Chondrocyte (in vitro differentiated cells): ENCODE results near the gene GFRA1. TPM values are rescaled to one million over a fixed set of nuclear protein-coding genes. Genes with fewer than 3 reads are reported as not detected.

ENCODE experiments used
- DNase-seq: peaks from one replicate; pipeline ENCODE4 v3.0.0; 2021; ENCODE audit warnings: mixed read lengths, low spot score
- H3K27ac Mint-ChIP-seq: one replicate; pipeline ENCODE4 v1.8.0; 2021; ENCODE audit warnings: mild to moderate bottlenecking, moderate library complexity, mixed read lengths; ENCODE audit not compliant: unreplicated experiment
- H3K27me3 Mint-ChIP-seq: 2 replicates; pipeline ENCODE4 v1.8.0; 2021; ENCODE audit warnings: low read depth, mixed read lengths
- H3K36me3 Mint-ChIP-seq: 2 replicates; pipeline ENCODE4 v1.8.0; 2021; ENCODE audit warnings: low read depth, mixed read lengths
- H3K4me1 Mint-ChIP-seq: 2 replicates; pipeline ENCODE4 v1.8.0; 2021; ENCODE audit warnings: low read depth, mild to moderate bottlenecking, mixed read lengths
- H3K4me3 Mint-ChIP-seq: one replicate; pipeline ENCODE4 v1.8.0; 2021; ENCODE audit warnings: mild to moderate bottlenecking, moderate library complexity, mixed read lengths; ENCODE audit not compliant: unreplicated experiment
- H3K9me3 Mint-ChIP-seq: 2 replicates; pipeline ENCODE4 v1.8.0; 2021; ENCODE audit warnings: low read depth, mixed read lengths
- total RNA-seq: library from RNA; stranded (reverse); gene quantifications from 3 replicates; pipeline ENCODE4 v1.2.1, GENCODE V29; 2021
- TF ChIP-seq, protein P1 (sequence below): fragments of 200-600 bp; sonication (generic); IDR thresholded peaks from 2 replicates; pipeline ENCODE4 v1.5.0; 2021; ENCODE audit warnings: antibody characterized with exemption, mild to moderate bottlenecking, moderate library complexity

GFRA1 gene
- total RNA-seq, 1 donor from 2014 or later: 79.7 TPM

DNA sequence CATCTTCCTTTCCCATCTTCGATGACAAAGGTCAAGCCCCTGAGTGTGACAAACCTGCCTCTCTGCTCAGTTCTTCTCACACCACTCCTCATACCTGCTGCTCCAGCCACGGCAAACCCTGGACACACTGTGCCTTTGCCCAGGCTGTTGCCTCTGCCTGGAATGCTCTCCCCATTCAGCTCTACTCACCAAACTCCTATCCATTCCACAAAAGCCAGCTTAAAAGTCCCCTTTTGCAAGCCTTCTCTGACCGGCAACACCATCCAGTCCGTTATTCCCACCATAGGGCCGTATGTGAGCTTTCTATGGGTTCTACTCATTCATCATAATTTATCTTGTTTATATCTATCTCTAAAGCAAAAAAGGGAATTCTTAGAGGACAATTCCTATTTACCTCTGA is 15.2 kb downstream of the GFRA1 start:
- H3K36me3 Mint-ChIP-seq: no peaks in the 10 kb centered on the region
- H3K4me3 Mint-ChIP-seq: no peak overlapping the region
- peaks cover 43% of the 10 kb centered on the region for H3K4me1 Mint-ChIP-seq
- H3K27me3 Mint-ChIP-seq: no peaks in the 10 kb centered on the region
- DNase-seq: no peak
- no peaks in the 10 kb centered on the region for H3K9me3 Mint-ChIP-seq
- TF ChIP-seq, protein P1, sequence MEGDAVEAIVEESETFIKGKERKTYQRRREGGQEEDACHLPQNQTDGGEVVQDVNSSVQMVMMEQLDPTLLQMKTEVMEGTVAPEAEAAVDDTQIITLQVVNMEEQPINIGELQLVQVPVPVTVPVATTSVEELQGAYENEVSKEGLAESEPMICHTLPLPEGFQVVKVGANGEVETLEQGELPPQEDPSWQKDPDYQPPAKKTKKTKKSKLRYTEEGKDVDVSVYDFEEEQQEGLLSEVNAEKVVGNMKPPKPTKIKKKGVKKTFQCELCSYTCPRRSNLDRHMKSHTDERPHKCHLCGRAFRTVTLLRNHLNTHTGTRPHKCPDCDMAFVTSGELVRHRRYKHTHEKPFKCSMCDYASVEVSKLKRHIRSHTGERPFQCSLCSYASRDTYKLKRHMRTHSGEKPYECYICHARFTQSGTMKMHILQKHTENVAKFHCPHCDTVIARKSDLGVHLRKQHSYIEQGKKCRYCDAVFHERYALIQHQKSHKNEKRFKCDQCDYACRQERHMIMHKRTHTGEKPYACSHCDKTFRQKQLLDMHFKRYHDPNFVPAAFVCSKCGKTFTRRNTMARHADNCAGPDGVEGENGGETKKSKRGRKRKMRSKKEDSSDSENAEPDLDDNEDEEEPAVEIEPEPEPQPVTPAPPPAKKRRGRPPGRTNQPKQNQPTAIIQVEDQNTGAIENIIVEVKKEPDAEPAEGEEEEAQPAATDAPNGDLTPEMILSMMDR: no peak
- H3K27ac Mint-ChIP-seq: no peak overlapping the region

DNA sequence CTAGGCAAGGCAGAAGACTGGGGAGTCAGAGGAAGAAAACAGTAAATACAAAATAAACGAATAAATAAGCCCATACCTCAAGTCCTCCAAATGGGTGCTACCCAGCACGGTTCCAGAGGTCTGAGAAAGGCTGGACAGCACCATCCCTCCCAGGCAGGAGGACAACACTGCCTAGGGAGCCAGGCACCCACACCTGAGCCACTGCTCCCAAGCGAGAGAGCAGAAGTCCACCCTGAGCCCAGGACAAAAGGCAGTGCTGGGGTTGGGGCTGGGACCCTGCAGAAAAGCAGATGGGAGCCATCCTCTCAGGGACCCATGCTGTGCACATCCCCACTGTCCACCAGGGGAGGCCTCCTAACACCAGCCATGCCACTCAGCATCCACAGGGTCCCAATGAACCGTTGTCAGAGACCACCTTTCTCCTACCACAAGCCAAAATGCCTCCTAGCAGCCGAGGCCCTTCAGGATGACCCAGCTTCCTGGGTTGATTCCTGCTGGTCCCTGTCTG is 16.2 kb downstream of the GFRA1 start:
- DNase-seq: no peak
- H3K27me3 Mint-ChIP-seq: no peaks in the 10 kb centered on the region
- H3K36me3 Mint-ChIP-seq: no peaks in the 10 kb centered on the region
- TF ChIP-seq, protein P1: no peak
- no peaks in the 10 kb centered on the region for H3K9me3 Mint-ChIP-seq
- peaks cover 43% of the 10 kb centered on the region for H3K4me1 Mint-ChIP-seq
- no peak overlapping the region for H3K4me3 Mint-ChIP-seq
- no peak overlapping the region for H3K27ac Mint-ChIP-seq

DNA sequence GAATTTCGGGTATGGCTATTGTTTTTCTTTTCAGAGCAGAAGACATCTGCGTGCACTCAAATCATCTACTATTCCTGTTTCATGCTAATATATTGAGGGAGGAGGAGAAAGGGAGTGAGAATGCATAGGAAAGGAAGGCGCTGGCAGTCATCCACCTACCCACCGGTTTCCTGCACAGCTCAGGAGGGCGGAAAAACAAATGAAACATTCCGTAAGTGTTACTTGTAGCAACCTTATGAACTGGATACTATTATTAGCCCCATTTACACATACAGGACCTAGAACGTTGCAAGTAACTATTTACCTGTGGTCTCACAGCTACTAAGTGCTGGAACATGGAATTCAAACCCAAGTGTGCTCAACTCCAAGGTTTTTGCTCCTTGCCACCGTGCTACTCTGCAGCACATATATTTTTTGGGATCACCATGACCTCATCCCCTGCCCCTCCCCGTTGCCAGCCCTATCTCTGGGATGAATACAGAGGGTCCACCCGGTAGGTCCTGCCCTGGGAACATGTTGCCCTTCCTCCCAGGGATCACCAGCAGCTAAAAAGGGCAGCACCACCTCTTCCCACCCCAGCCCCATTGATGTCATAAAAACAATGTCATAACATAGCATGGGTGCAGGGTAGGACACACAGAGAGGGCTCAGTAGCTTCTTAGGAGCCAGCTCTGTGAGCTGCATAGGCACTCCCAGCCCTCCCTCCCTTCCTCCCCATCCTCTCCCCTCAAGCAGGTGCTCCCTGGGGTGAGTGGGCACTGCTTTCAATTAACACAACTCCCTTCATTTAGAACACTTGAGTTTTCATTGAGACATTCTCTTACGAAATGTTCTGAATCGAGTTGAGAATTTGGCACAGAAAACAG is 16.9 kb downstream of the GFRA1 start:
- DNase-seq: no peak
- Mint-ChIP-seq H3K27ac (peak overlapping the region; percentile 22), H3K4me1 (peaks cover 39% of the 10 kb centered on the region), H3K9me3 (no peaks in the 10 kb centered on the region), H3K27me3 (no peaks in the 10 kb centered on the region), H3K36me3 (no peaks in the 10 kb centered on the region), H3K4me3 (no peak overlapping the region)
- TF ChIP-seq, protein P1: no peak

DNA sequence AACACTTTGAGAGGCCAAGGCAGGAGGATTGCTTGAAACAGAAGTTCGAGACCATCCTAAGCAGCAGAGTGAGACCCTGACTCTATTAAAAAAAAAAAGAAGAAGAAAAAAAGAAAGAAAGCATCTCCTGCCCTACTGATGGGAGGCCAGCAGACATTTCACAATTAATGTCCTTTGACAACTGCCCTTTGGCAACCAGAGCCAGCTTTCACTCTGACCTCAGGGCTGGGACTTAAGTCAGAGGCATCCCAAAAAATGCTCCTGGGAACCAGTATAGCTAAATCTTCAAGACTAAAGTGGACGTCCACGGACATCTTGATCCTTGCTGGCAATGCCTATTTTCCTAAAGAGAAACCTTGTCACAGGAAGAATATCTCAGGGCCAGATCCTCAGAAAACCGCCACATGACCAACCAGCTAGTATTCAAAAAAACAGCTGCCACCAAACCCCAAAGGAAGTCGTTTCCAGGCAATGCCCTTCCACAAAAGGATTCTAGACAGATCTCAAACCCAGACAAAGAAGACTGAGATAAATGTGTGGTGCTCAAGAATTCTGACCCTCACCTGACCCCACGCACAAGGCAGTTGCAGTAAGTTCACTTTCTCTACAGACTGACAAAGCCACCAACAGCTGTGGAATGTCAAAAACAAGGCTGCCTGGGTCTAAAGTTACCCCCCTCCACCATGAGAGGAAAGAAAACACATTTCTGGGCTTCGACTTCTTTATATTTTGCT is 18.4 kb downstream of the GFRA1 start:
- no peaks in the 10 kb centered on the region for H3K27me3 Mint-ChIP-seq
- TF ChIP-seq, protein P1: no peak
- H3K36me3 Mint-ChIP-seq: no peaks in the 10 kb centered on the region
- DNase-seq: no peak
- H3K4me1 Mint-ChIP-seq: peaks cover 27% of the 10 kb centered on the region
- H3K4me3 Mint-ChIP-seq: no peak overlapping the region
- H3K27ac Mint-ChIP-seq: peak overlapping the region; percentile 76
- no peaks in the 10 kb centered on the region for H3K9me3 Mint-ChIP-seq

DNA sequence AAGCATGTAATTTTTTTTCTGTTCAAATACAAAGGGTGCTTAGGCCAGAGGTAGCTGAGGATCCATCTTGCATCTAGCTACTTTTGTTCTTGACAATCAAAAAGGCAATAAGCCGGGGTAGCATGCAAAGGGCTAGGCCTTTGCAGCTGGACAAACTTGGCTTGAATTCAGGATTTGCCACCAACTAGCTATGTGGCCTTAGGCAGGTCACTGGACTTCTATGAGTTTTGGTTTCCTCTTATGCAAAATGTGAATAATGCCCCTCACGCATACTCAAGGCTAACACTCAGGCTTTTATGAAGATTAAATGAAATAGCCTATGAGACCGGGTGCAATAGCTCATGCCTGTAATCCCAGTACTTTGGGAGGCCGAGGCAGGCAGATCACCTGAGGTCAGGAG is 19.3 kb downstream of the GFRA1 start:
- no peaks in the 10 kb centered on the region for H3K27me3 Mint-ChIP-seq
- no peak overlapping the region for H3K4me3 Mint-ChIP-seq

More for the DNA sequence above, 19.3 kb downstream of the GFRA1 start:
- TF ChIP-seq, protein P1: no peak
- DNase-seq: no peak
- peaks cover 27% of the 10 kb centered on the region for H3K4me1 Mint-ChIP-seq
- H3K27ac Mint-ChIP-seq: no peak overlapping the region
- H3K9me3 Mint-ChIP-seq: no peaks in the 10 kb centered on the region
- no peaks in the 10 kb centered on the region for H3K36me3 Mint-ChIP-seq
